Peyer's patch (tissue), 4 donors: ENCODE measurements around the gene PLP1. TPM values are rescaled to one million over a fixed set of nuclear protein-coding genes. Genes with fewer than 3 reads are reported as not detected.

Experiments used
- DNase-seq, 3 donors: peaks; one replicate each; pipeline ENCODE4 v3.0.0-alpha.2; 2017 to 2019
- H3K27ac ChIP-seq, 4 donors: fragments of 200-600 bp; sonication (generic); one replicate each; pipeline ENCODE4 v1.5.1; 2016 to 2019
- H3K27me3 ChIP-seq, 2 donors: fragments of 200-600 bp; sonication (generic); one replicate each; pipeline ENCODE4 v1.5.1; 2019
- H3K36me3 ChIP-seq, 3 donors: fragments of 200-600 bp; sonication (generic); one replicate each; pipeline ENCODE4 v1.5.1; 2016 to 2019
- H3K4me1 ChIP-seq, 4 donors: fragments of 200-600 bp; sonication (generic); one replicate each; pipeline ENCODE4 v1.5.1; 2016 to 2019
- H3K4me3 ChIP-seq, 4 donors: fragments of 200-600 bp; sonication (generic); 1 replicate in 3 of 4; 2 replicates in 1 of 4; pipeline ENCODE4 v1.5.1; 2016 to 2019; ENCODE audit warnings: mild to moderate bottlenecking in 1 of 4
- H3K9me3 ChIP-seq, 4 donors: fragments of 200-600 bp; sonication (generic); one replicate each; pipeline ENCODE4 v1.5.1; 2016 to 2019; ENCODE audit warnings: mild to moderate bottlenecking in 1 of 4
- CTCF ChIP-seq, 6 experiments: fragments of 450-650 bp in 4 of 6; fragments of 200-600 bp in 2 of 6; sonication (generic) in 1 of 6; IDR thresholded peaks; one replicate each; pipeline ENCODE4 v1.5.1; 2017 to 2019; ENCODE audit warnings: antibody characterized with exemption in 6 of 6, mild to moderate bottlenecking in 3 of 6, moderate library complexity in 1 of 6
- POLR2A ChIP-seq, 2 donors: fragments of 450-650 bp; IDR thresholded peaks; one replicate each; pipeline ENCODE4 v1.5.1; 2017; ENCODE audit warnings: antibody characterized with exemption in 2 of 2, mild to moderate bottlenecking in 2 of 2, moderate library complexity in 2 of 2
- total RNA-seq, 4 donors: library from RNA; depleted of rRNA; stranded (reverse); fragments of >200 nt; gene quantifications; one replicate each; pipeline ENCODE4 v1.1.0, GENCODE V29; 2016

Gene PLP1, protein sequence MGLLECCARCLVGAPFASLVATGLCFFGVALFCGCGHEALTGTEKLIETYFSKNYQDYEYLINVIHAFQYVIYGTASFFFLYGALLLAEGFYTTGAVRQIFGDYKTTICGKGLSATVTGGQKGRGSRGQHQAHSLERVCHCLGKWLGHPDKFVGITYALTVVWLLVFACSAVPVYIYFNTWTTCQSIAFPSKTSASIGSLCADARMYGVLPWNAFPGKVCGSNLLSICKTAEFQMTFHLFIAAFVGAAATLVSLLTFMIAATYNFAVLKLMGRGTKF
- total RNA-seq = 10 to 100 TPM in 1 of 4 donors, 1 to 10 TPM in 3; 1.6 to 12.4 (median 3.1) TPM

DNA sequence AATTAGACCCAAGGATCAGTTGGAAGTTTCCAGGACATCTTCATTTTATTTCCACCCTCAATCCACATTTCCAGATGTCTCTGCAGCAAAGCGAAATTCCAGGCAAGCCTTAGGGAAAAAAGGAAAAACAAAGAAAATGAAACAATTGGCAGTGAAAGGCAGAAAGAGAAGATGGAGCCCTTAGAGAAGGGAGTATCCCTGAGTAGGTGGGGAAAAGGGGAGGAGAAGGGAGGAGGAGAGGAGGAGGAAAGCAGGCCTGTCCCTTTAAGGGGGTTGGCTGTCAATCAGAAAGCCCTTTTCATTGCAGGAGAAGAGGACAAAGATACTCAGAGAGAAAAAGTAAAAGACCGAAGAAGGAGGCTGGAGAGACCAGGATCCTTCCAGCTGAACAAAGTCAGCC is at the start of gene PLP1:
TSS of gene PLP1 (plus strand) at position 295 of the 400 bp plus-strand sequence. CDS start 156 bp downstream, outside the sequence.
- no peaks in the 10 kb centered on the region for H3K9me3 ChIP-seq
- no peak for TF ChIP-seq POLR2A (IDR thresholded peaks at IDR 0.05)
- TF ChIP-seq CTCF (IDR thresholded peaks at IDR 0.05) = no peak
- no peak within 1 kb of the TSS for H3K4me3 ChIP-seq
- H3K27me3 ChIP-seq = no peaks in the 10 kb centered on the region
- no peak within 1 kb of the TSS for H3K27ac ChIP-seq
- H3K4me1 ChIP-seq = no peaks in the 10 kb centered on the region
- no peak for DNase-seq
- no peaks in the 10 kb centered on the region for H3K36me3 ChIP-seq

DNA sequence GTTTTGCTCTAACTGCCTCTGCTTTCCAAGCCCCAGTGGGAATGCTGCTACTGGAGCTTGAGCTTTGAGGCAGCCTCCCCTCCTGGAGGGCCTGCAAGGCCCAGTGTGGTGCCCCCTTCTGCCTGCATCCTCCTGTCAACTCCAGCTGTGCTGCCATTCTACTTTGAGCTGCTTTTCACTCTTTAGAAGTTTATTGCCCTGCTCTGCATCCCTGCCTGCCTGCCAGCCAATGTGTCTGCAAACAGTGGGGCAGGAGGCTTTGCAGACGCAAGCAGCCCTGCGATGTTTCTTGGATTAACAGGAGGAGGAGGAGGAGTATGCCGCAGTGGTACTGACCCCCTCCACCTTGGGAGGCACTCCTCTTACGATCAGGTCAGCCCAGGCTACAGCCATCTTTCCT is 49.5 kb upstream of the PLP1 start:
- Histone ChIP-seq H3K27ac (no peak overlapping the region), H3K27me3 (no peaks in the 10 kb centered on the region), H3K36me3 (no peaks in the 10 kb centered on the region), H3K4me1 (no peaks in the 10 kb centered on the region), H3K9me3 (no peaks in the 10 kb centered on the region), H3K4me3 (no peak overlapping the region)
- TF ChIP-seq POLR2A (IDR thresholded peaks at IDR 0.05) (no peak), CTCF (IDR thresholded peaks at IDR 0.05) (no peak)
- no peak for DNase-seq

GRCh38 chrX:103729015-103729414 is 47.6 kb upstream of the PLP1 start:
- H3K9me3 ChIP-seq = no peaks in the 10 kb centered on the region
- no peak for DNase-seq
- no peak overlapping the region for H3K4me3 ChIP-seq
- no peaks in the 10 kb centered on the region for H3K36me3 ChIP-seq
- no peak overlapping the region for H3K27ac ChIP-seq
- TF ChIP-seq POLR2A (IDR thresholded peaks at IDR 0.05) = no peak
- no peak for TF ChIP-seq CTCF (IDR thresholded peaks at IDR 0.05)
- H3K4me1 ChIP-seq = no peaks in the 10 kb centered on the region
- no peaks in the 10 kb centered on the region for H3K27me3 ChIP-seq

DNA sequence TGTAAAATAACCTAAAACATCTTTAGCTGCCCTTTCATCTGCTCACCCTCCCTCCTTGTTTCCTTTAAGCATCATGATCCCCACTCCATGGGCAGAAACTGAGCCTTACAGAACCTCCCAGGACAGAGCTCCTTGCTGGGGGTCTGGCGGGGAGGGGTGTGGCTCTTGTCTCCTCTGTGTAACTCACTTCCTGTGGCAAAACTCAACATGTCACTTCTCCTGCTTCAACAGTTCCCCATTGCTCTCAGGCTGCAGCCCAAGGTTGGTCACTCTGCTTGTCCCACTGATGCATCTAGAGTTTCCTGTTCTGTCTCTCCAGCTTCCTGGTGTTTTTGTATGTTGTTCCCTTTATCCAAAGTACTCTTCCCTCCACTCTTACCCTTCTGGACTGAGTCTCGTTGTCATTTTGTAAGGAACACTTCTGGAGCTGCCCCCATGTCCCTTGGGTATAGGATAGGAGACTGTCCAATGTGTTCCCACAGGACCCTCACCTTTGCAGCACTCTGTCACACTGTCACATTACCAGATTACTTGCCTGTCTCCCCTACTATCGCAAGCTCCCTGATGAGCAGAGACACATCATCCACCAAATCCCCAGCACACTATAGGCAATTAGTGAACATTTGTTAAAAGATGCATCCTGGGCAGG is 46.4 kb upstream of the PLP1 start:
- no peaks in the 10 kb centered on the region for H3K4me1 ChIP-seq
- no peaks in the 10 kb centered on the region for H3K9me3 ChIP-seq
- no peak overlapping the region for H3K27ac ChIP-seq
- H3K36me3 ChIP-seq = no peaks in the 10 kb centered on the region
- H3K4me3 ChIP-seq = no peak overlapping the region
- H3K27me3 ChIP-seq = no peaks in the 10 kb centered on the region
- no peak for DNase-seq
- TF ChIP-seq POLR2A (IDR thresholded peaks at IDR 0.05) (no peak), CTCF (IDR thresholded peaks at IDR 0.05) (no peak)

DNA sequence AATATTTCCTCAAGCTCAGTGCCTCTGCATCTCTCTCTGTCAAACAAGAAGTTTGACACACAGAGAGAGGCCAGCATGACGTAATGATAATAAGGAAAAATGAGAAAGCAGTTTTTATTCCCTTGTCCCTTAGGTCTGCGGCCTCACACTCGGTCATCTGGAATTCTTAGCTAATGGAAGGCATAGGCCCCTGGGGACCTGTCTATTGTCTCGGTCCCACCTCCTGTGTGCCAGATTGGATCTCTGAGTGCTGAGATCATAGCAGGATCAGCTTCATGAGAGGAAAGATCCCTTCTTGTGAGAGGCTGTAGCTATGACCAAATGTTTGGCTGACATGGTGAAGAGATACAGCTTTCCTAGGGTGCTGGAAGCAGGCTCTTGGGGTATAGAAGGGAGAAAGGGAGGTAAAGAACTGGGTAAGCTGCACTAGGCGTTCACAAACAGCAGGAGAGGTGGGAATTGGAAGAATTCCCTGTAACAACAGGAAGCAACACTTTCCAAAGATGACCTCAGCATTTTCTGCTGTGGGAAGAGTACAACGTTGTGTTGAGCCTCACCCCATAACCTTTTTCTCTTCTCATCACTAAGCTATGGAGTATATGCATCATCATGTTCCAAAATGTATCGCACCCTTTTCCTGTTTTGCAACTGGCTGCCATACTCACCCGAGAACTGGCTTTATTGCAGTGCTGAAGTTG is 45.7 kb upstream of the PLP1 start:
- Histone ChIP-seq H3K36me3 (no peaks in the 10 kb centered on the region), H3K9me3 (no peaks in the 10 kb centered on the region), H3K27me3 (no peaks in the 10 kb centered on the region), H3K4me1 (no peaks in the 10 kb centered on the region), H3K4me3 (no peak overlapping the region), H3K27ac (no peak overlapping the region)
- TF ChIP-seq POLR2A (IDR thresholded peaks at IDR 0.05) (no peak), CTCF (IDR thresholded peaks at IDR 0.05) (no peak)
- no peak for DNase-seq
